ENCODE measurements around the gene PEX10. TPM values are rescaled to one million over a fixed set of nuclear protein-coding genes. Genes with fewer than 3 reads are reported as not detected.

The PEX10 gene
- total RNA-seq, 8 experiments from 2014 or later = 11.3 to 27.8 (median 20.9) TPM

- no peaks in the 10 kb centered on the region for H3K4me1 ChIP-seq (replicated peaks in 1 of 2)
- no peak overlapping the region for H3K27ac ChIP-seq
- no peak for ATAC-seq (replicated peaks in 6 of 8)
- H3K4me3 ChIP-seq = no peak overlapping the region
- in situ Hi-C loops (cut with MboI; ENCODE audit: low pct_unique_long_range_greater_than_20kb in 2 of 9, low sequenced_read_pairs in 9 of 9, unreplicated experiment in 9 of 9) = loop anchor here in 7 of 9 experiments (25.0 kb wide), 5 partner anchors 137 to 1037 kb away; partner anchors contain the start of genes FAAP20 (in 3 of the 7), HES5 (in 2 of the 7) and PANK4 (in 2 of the 7)
- WGBS, 10 experiments = 40 to 100% (median 91%) methylated on average over 1 to 18 of the region's 22 CpGs; no CpG with 5 or more reads in 3 of the 10 experiments
These were observed 12.3 kb downstream of the PEX10 start for GRCh38 chr1:2399890-2400575.

DNA sequence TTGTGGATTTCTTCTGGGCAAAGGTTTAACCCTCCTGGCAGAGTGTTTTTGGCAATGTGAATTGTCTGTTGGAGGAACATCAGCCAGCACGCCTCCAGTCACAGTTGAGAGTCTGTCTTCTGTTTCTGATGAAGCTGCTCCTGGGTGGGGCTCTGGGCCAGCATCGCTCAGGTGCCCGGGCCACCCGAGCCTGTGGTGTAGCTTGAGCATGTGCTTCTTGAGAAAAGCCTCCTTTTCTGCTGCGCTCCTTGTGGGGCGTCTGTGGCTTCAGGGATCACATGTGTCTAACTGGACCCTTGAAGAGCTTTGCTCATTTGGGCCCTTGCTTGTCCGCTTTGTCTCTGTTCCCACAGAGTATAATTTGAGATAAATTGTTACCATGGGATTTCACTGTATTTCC is 13.5 kb downstream of the PEX10 start:
- in situ Hi-C loops (cut with MboI; ENCODE audit: low pct_unique_long_range_greater_than_20kb in 2 of 9, low sequenced_read_pairs in 9 of 9, unreplicated experiment in 9 of 9) = loop anchor here in 4 of 9 experiments (25.0 kb wide), 2 partner anchors 187 to 212 kb away; partner anchors contain the start of gene FAAP20 (in 3 of the 4)
- 80 to 100% (median 94%) methylated on average over 1 to 7 of the region's 7 CpGs; no CpG with 5 or more reads in 4 of the 10 experiments for WGBS, 10 experiments
- ATAC-seq (replicated peaks in 6 of 8) = no peak
- H3K27ac ChIP-seq = no peak overlapping the region
- H3K4me1 ChIP-seq (replicated peaks in 1 of 2) = no peaks in the 10 kb centered on the region
- H3K4me3 ChIP-seq = no peak overlapping the region

DNA sequence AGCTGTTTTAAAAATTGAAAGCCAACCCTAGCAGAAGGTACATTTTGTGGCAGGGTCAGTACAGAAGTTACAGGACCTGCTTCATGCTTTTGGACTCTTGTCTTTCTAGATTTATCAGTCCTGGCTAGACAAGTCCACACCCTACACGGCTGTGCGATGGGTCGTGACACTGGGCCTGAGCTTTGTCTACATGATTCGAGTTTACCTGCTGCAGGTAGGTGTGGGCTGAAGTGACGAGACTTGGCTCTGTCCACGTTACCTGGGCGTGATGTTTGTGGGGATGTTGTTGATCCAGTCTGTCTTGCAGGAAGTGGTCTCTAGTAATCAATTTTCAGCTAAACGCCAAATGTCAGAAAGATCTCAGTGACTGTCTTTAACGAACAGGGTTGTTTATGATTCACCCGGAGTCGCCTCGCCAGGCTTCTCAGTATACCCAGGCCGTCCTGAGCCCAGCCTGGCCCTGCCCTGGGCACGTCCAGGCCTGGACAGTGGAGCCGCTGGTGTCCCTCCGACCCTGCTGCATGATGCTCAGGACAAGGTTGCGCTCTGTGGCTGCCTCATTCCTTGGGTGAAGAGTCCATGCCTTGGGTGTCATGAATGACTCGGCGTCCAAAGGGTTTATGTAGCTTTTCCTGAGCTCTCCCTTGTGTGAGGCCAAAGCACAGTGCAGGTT is 15.2 kb downstream of the PEX10 start:
- ATAC-seq (replicated peaks in 6 of 8) = no peak
- Histone ChIP-seq H3K27ac (no peak overlapping the region), H3K4me3 (no peak overlapping the region), H3K4me1 (replicated peaks in 1 of 2) (peaks cover 8 to 10% of the 10 kb centered on the region in 2 donors)
- WGBS, 10 experiments = 90 to 100% (median 95%) methylated on average over 2 to 18 of the region's 19 CpGs; no CpG with 5 or more reads in 2 of the 10 experiments
- in situ Hi-C loops (cut with MboI; ENCODE audit: low pct_unique_long_range_greater_than_20kb in 2 of 9, low sequenced_read_pairs in 9 of 9, unreplicated experiment in 9 of 9) = loop anchor here in 4 of 9 experiments (25.0 kb wide), 2 partner anchors 185 to 210 kb away; partner anchors contain the start of gene FAAP20 (in 3 of the 4)

DNA sequence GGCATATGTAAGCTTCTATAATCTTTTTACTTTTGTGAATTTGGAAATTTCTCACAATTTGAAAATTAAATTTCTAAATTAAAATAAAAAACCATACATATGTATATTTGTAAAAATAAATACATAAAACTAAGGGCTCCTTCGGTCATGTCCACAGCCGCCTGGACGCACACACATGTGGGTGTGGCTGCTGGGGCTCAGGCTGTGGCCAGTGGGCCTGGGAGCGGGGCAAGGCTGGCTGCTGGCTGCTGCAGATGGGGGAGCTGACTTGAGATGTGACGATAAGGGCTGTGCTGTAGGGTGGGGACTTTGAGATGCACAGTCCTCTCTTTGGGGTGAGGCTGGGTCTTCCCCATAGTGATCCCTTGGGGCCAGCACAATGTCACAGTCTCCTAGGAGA is 15.9 kb downstream of the PEX10 start:
- Histone ChIP-seq H3K4me1 (replicated peaks in 1 of 2) (peaks cover 8 to 10% of the 10 kb centered on the region in 2 donors), H3K4me3 (no peak overlapping the region), H3K27ac (no peak overlapping the region)
- 37 to 100% (median 96%) methylated on average over 1 to 5 of the region's 5 CpGs; no CpG with 5 or more reads in 5 of the 10 experiments for WGBS, 10 experiments
- peak in 3 of 8 experiments; percentile 14 to 48 (median 45) for ATAC-seq (replicated peaks in 6 of 8)
- in situ Hi-C loops (cut with MboI; ENCODE audit: low pct_unique_long_range_greater_than_20kb in 2 of 9, low sequenced_read_pairs in 9 of 9, unreplicated experiment in 9 of 9) = loop anchor here in 4 of 9 experiments (25.0 kb wide), 2 partner anchors 184 to 209 kb away; partner anchors contain the start of gene FAAP20 (in 3 of the 4)

- Histone ChIP-seq H3K4me3 (no peak overlapping the region), H3K4me1 (replicated peaks in 1 of 2) (peaks cover 8 to 10% of the 10 kb centered on the region in 2 donors), H3K27ac (no peak overlapping the region)
- WGBS, 10 experiments = 20 to 94% (median 76%) methylated on average over 1 to 14 of the region's 17 CpGs; no CpG with 5 or more reads in 2 of the 10 experiments
- ATAC-seq (replicated peaks in 6 of 8) = no peak
- in situ Hi-C loops (cut with MboI; ENCODE audit: low pct_unique_long_range_greater_than_20kb in 2 of 9, low sequenced_read_pairs in 9 of 9, unreplicated experiment in 9 of 9) = loop anchor here in 4 of 9 experiments (25.0 kb wide), 2 partner anchors 184 to 209 kb away; partner anchors contain the start of gene FAAP20 (in 3 of the 4)
These were observed 16.3 kb downstream of the PEX10 start for GRCh38 chr1:2396059-2396458.

DNA sequence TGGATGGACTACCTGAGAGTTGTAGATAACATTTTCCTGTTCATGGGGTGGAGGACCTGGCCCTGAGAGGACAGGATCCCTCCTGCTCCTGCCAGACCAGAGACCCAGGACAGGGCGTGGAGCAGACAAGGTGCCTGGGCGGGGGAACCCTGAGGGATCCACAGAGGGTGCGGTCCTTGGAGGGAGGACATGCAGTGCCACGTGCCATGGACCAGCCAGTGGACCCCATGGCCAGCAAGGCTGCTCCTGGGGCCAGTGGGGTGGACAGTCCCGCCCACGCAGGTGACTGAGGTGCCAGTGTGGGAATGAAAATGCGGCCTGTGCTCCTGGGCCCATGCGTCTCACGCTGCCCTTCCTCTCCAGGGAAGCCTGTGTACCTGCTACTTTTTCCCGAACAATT is 17.1 kb downstream of the PEX10 start:
- ATAC-seq (replicated peaks in 6 of 8) = no peak
- 85 to 100% (median 93%) methylated on average over 2 to 8 of the region's 10 CpGs; no CpG with 5 or more reads in 6 of the 10 experiments for WGBS, 10 experiments
- no peak overlapping the region for H3K4me3 ChIP-seq
- in situ Hi-C loops (cut with MboI; ENCODE audit: low pct_unique_long_range_greater_than_20kb in 2 of 9, low sequenced_read_pairs in 9 of 9, unreplicated experiment in 9 of 9) = loop anchor here in 4 of 9 experiments (25.0 kb wide), 2 partner anchors 183 to 208 kb away; partner anchors contain the start of gene FAAP20 (in 3 of the 4)
- H3K4me1 ChIP-seq (replicated peaks in 1 of 2) = peaks cover 12 to 15% of the 10 kb centered on the region in 2 donors
- no peak overlapping the region for H3K27ac ChIP-seq

GRCh38 chr1:2394761-2395160 is 17.6 kb downstream of the PEX10 start:
- H3K27ac ChIP-seq = no peak overlapping the region
- 72 to 95% (median 90%) methylated on average over 3 to 11 of the region's 11 CpGs; no CpG with 5 or more reads in 7 of the 10 experiments for WGBS, 10 experiments
- H3K4me1 ChIP-seq (replicated peaks in 1 of 2) = peaks cover 15 to 18% of the 10 kb centered on the region in 2 donors
- in situ Hi-C loops (cut with MboI; ENCODE audit: low pct_unique_long_range_greater_than_20kb in 2 of 9, low sequenced_read_pairs in 9 of 9, unreplicated experiment in 9 of 9) = loop anchor here in 4 of 9 experiments (25.0 kb wide), 2 partner anchors 182 to 207 kb away; partner anchors contain the start of gene FAAP20 (in 3 of the 4)
- no peak overlapping the region for H3K4me3 ChIP-seq
- ATAC-seq (replicated peaks in 6 of 8) = no peak

GRCh38 chr1:2394220-2394619 is 18.1 kb downstream of the PEX10 start:
- Histone ChIP-seq H3K4me1 (replicated peaks in 1 of 2) (peaks cover 15 to 18% of the 10 kb centered on the region in 2 donors), H3K4me3 (no peak overlapping the region), H3K27ac (no peak overlapping the region)
- in situ Hi-C loops (cut with MboI; ENCODE audit: low pct_unique_long_range_greater_than_20kb in 2 of 9, low sequenced_read_pairs in 9 of 9, unreplicated experiment in 9 of 9) = loop anchor here in 4 of 9 experiments (25.0 kb wide), 2 partner anchors 182 to 207 kb away; partner anchors contain the start of gene FAAP20 (in 3 of the 4)
- ATAC-seq (replicated peaks in 6 of 8) = no peak
- 60 to 100% (median 93%) methylated on average over 1 to 7 of the region's 7 CpGs; no CpG with 5 or more reads in 2 of the 10 experiments for WGBS, 10 experiments

GRCh38 chr1:2393471-2393877 is 18.9 kb downstream of the PEX10 start:
- in situ Hi-C loops (cut with MboI; ENCODE audit: low pct_unique_long_range_greater_than_20kb in 2 of 9, low sequenced_read_pairs in 9 of 9, unreplicated experiment in 9 of 9) = loop anchor here in 4 of 9 experiments (25.0 kb wide), 2 partner anchors 181 to 206 kb away; partner anchors contain the start of gene FAAP20 (in 3 of the 4)
- peak overlapping the region in 1 of 5 donors; percentile 93 for H3K4me3 ChIP-seq

GRCh38 chr1:2392686-2393085 is 19.7 kb downstream of the PEX10 start:
- 28 to 68% (median 37%) methylated on average over 1 to 13 of the region's 16 CpGs; no CpG with 5 or more reads in 3 of the 10 experiments for WGBS, 10 experiments

More at GRCh38 chr1:2393471-2393877, 18.9 kb downstream of the PEX10 start:
- peaks cover 15 to 18% of the 10 kb centered on the region in 2 donors for H3K4me1 ChIP-seq (replicated peaks in 1 of 2)
- no peak overlapping the region for H3K27ac ChIP-seq
- no peak for ATAC-seq (replicated peaks in 6 of 8)
- 67 to 100% (median 94%) methylated on average over 1 to 8 of the region's 9 CpGs; no CpG with 5 or more reads in 3 of the 10 experiments for WGBS, 10 experiments

GRCh38 chr1:2391931-2392509 is 20.3 kb downstream of the PEX10 start:
- Histone ChIP-seq H3K27ac (peak overlapping the region; percentile 85 to 98), H3K4me1 (replicated peaks in 1 of 2) (peaks cover 15 to 18% of the 10 kb centered on the region in 2 donors), H3K4me3 (peak overlapping the region; percentile 74 to 98 (median 85))
- 0 to 1% (median 0%) methylated on average over 2 to 15 of the region's 62 CpGs; no CpG with 5 or more reads in 5 of the 10 experiments for WGBS, 10 experiments
- peak in 3 of 8 experiments; percentile 6 to 18 (median 7) for ATAC-seq (replicated peaks in 6 of 8)
- in situ Hi-C loops (cut with MboI; ENCODE audit: low pct_unique_long_range_greater_than_20kb in 2 of 9, low sequenced_read_pairs in 9 of 9, unreplicated experiment in 9 of 9) = loop anchor here in 4 of 9 experiments (25.0 kb wide), 2 partner anchors 180 to 205 kb away; partner anchors contain the start of gene FAAP20 (in 3 of the 4)

More at GRCh38 chr1:2392686-2393085, 19.7 kb downstream of the PEX10 start:
- peaks cover 15 to 18% of the 10 kb centered on the region in 2 donors for H3K4me1 ChIP-seq (replicated peaks in 1 of 2)
- in situ Hi-C loops (cut with MboI; ENCODE audit: low pct_unique_long_range_greater_than_20kb in 2 of 9, low sequenced_read_pairs in 9 of 9, unreplicated experiment in 9 of 9) = loop anchor here in 4 of 9 experiments (25.0 kb wide), 2 partner anchors 180 to 205 kb away; partner anchors contain the start of gene FAAP20 (in 3 of the 4)
- H3K4me3 ChIP-seq = peak overlapping the region; percentile 74 to 98 (median 85)
- peak overlapping the region; percentile 85 to 98 for H3K27ac ChIP-seq
- no peak for ATAC-seq (replicated peaks in 6 of 8)
